IMR-90 (cell line): Measurements from ENCODE around the gene NAIF1. TPM values are rescaled to one million over a fixed set of nuclear protein-coding genes. Genes with fewer than 3 reads are reported as not detected.

Experiments
- ATAC-seq: fragments of 200-7000 bp; cut with Tn5 transposase; 2 replicates; pipeline ENCODE4 v1.9.1; 2020; ENCODE audit warnings: low read depth, mild to moderate bottlenecking, moderate library complexity
- BruUV-seq: library from RNA; stranded (reverse); fragments of 400-500 nt; replicated peaks from 2 replicates; lab custom pipeline; 2021; lab: Mats Ljungman, UMichigan
- CTCF ChIA-PET: fragments of 300-600 bp; formaldehyde crosslinking; extraction: SDS; loops from one replicate; lab custom pipeline; 2021; ENCODE audit warnings: antibody characterized with exemption; lab: Yijun Ruan, JAX
- POLR2A ChIA-PET: fragments of 300-600 bp; sonication (Branson Sonifier 250); formaldehyde crosslinking; loops from one replicate; lab custom pipeline; 2022; ENCODE audit warnings: antibody characterized with exemption; ENCODE audit not compliant: unreplicated experiment; lab: Charles Lee
- DNase-seq: peaks from one replicate; pipeline ENCODE4 v3.0.0; 2013
- H2AFZ ChIP-seq: replicated peaks from 2 replicates; pipeline ENCODE3; 2013; ENCODE audit warnings: low read length, mild to moderate bottlenecking; ENCODE audit not compliant: poor library complexity
- H2AK5ac ChIP-seq: 2 replicates; pipeline ENCODE4 v1.6.1; 2013; ENCODE audit warnings: low read depth, low read length, inconsistent platforms
- H2AK9ac ChIP-seq: replicated peaks from 2 replicates; pipeline ENCODE3; 2013; ENCODE audit warnings: mild to moderate bottlenecking, low read depth, low read length, moderate library complexity; ENCODE audit not compliant: poor library complexity
- H2BK120ac ChIP-seq: 2 replicates; pipeline ENCODE4 v1.6.1; 2013; ENCODE audit warnings: low read depth, low read length, inconsistent platforms
- H2BK15ac ChIP-seq: 3 replicates; pipeline ENCODE4 v1.6.1; 2013; ENCODE audit warnings: low read depth, low read length, inconsistent platforms
- H2BK20ac ChIP-seq: 2 replicates; pipeline ENCODE4 v1.6.1; 2013; ENCODE audit warnings: low read depth, mild to moderate bottlenecking, inconsistent platforms, low read length, moderate library complexity
- H2BK5ac ChIP-seq: 2 replicates; pipeline ENCODE4 v1.6.1; 2013; ENCODE audit warnings: mild to moderate bottlenecking, low read depth, low read length, inconsistent platforms; ENCODE audit not compliant: poor library complexity, severe bottlenecking
- H3K14ac ChIP-seq: replicated peaks from 2 replicates; pipeline ENCODE4 v1.6.1; 2013; ENCODE audit warnings: low read depth, low read length, inconsistent platforms
- H3K18ac ChIP-seq: 2 replicates; pipeline ENCODE4 v1.6.1; 2013; ENCODE audit warnings: low read depth, low read length, control low read depth
- H3K23ac ChIP-seq: 2 replicates; pipeline ENCODE4 v1.6.1; 2013; ENCODE audit warnings: low read depth, low read length, inconsistent platforms
- H3K27ac ChIP-seq: 2 replicates; pipeline ENCODE4 v1.5.1; 2013; ENCODE audit warnings: mild to moderate bottlenecking, control low read depth, low read length; ENCODE audit not compliant: insufficient read depth
- H3K27me3 ChIP-seq: 2 replicates; pipeline ENCODE4 v1.6.1; 2013; ENCODE audit warnings: low read length; ENCODE audit not compliant: control insufficient read depth, insufficient read depth
- H3K36me3 ChIP-seq: 2 replicates; pipeline ENCODE4 v1.6.1; 2013; ENCODE audit warnings: low read length, mixed read lengths; ENCODE audit not compliant: control insufficient read depth, insufficient read depth
- H3K4ac ChIP-seq: 2 replicates; pipeline ENCODE4 v1.6.1; 2013; ENCODE audit warnings: low read depth, low read length, inconsistent platforms
- H3K4me1 ChIP-seq: 2 replicates; pipeline ENCODE4 v1.6.1; 2013; ENCODE audit warnings: low read length, mixed read lengths; ENCODE audit not compliant: control insufficient read depth, insufficient read depth
- H3K4me2 ChIP-seq: 2 replicates; pipeline ENCODE4 v1.6.1; 2013; ENCODE audit warnings: low read depth, mild to moderate bottlenecking, control low read depth, low read length, moderate library complexity
- H3K4me3 ChIP-seq: 2 replicates; pipeline ENCODE4 v1.5.1; 2013; ENCODE audit warnings: low read depth, mild to moderate bottlenecking, control low read depth, low read length, moderate library complexity; ENCODE audit not compliant: insufficient read depth
- H3K56ac ChIP-seq: 2 replicates; pipeline ENCODE4 v1.6.1; 2013; ENCODE audit warnings: low read length, inconsistent platforms; ENCODE audit not compliant: insufficient read depth; ENCODE audit errors: extremely low read depth
- H3K79me1 ChIP-seq, 2 experiments: 2 replicates each; pipeline ENCODE4 v1.6.1; 2013; ENCODE audit warnings: low read length in 2 of 2, inconsistent platforms in 1 of 2, low read depth in 1 of 2
- H3K9ac ChIP-seq: 2 replicates; pipeline ENCODE4 v1.6.1; 2013; ENCODE audit warnings: low read depth, low read length, control low read depth
- H3K9me1 ChIP-seq: 2 replicates; pipeline ENCODE4 v1.6.1; 2013; ENCODE audit warnings: low read length, inconsistent platforms; ENCODE audit not compliant: insufficient read depth
- H3K9me3 ChIP-seq: 2 replicates; pipeline ENCODE4 v1.6.1; 2013; ENCODE audit warnings: low read length; ENCODE audit not compliant: control insufficient read depth, insufficient read depth
- H4K20me1 ChIP-seq: 2 replicates; pipeline ENCODE4 v1.6.1; 2013; ENCODE audit warnings: low read length, inconsistent platforms; ENCODE audit not compliant: insufficient read depth
- H4K5ac ChIP-seq: 2 replicates; pipeline ENCODE4 v1.6.1; 2013; ENCODE audit warnings: mild to moderate bottlenecking, low read depth, low read length, control low read depth
- H4K8ac ChIP-seq, 2 experiments: 2 replicates each; pipeline ENCODE4 v1.6.1; 2013; ENCODE audit warnings: low read depth in 2 of 2, low read length in 2 of 2, control low read depth in 1 of 2, inconsistent platforms in 1 of 2
- H4K91ac ChIP-seq: 2 replicates; pipeline ENCODE4 v1.6.1; 2013; ENCODE audit warnings: low read depth, low read length, inconsistent platforms; ENCODE audit not compliant: insufficient read depth
- BHLHE40 ChIP-seq: fragments of 150-350 bp; IDR thresholded peaks from 2 replicates; pipeline ENCODE4 v1.6.1; 2016; ENCODE audit warnings: mild to moderate bottlenecking, low read depth, low read length
- CEBPB ChIP-seq: IDR thresholded peaks from 2 replicates; pipeline ENCODE4 v1.6.1; 2012; ENCODE audit warnings: low read depth, low read length, improper control_type of control experiment
- CHD1 ChIP-seq: IDR thresholded peaks from 2 replicates; pipeline ENCODE4 v1.6.1; 2012; ENCODE audit warnings: low read depth, low read length, improper control_type of control experiment
- CTCF ChIP-seq: conservative IDR thresholded peaks from 2 replicates; pipeline ENCODE4 v1.5.1; 2012; ENCODE audit warnings: mild to moderate bottlenecking, low read depth, low read length, improper control_type of control experiment
- FOS ChIP-seq: fragments of 150-350 bp; IDR thresholded peaks from 2 replicates; pipeline ENCODE4 v1.6.1; 2016; ENCODE audit warnings: low read depth, low read length
- MAFK ChIP-seq: IDR thresholded peaks from 2 replicates; pipeline ENCODE4 v1.6.1; 2012; ENCODE audit warnings: low read depth, low read length, improper control_type of control experiment
- MAZ ChIP-seq: IDR thresholded peaks from 2 replicates; pipeline ENCODE4 v1.6.1; 2012; ENCODE audit warnings: low read depth, mild to moderate bottlenecking, low read length, improper control_type of control experiment, moderate library complexity, borderline replicate concordance
- MXI1 ChIP-seq: IDR thresholded peaks from 2 replicates; pipeline ENCODE4 v1.6.1; 2012; ENCODE audit warnings: low read depth, mild to moderate bottlenecking, low read length, moderate library complexity, borderline replicate concordance
- POLR2A ChIP-seq: IDR thresholded peaks from 2 replicates; pipeline ENCODE4 v1.6.1; 2012; ENCODE audit warnings: mild to moderate bottlenecking, low read depth, low read length
- RAD21 ChIP-seq: IDR thresholded peaks from 2 replicates; pipeline ENCODE4 v1.6.1; 2012; ENCODE audit warnings: low read length, improper control_type of control experiment
- RCOR1 ChIP-seq: IDR thresholded peaks from 2 replicates; pipeline ENCODE4 v1.6.1; 2012; ENCODE audit warnings: mild to moderate bottlenecking, low read length, improper control_type of control experiment; ENCODE audit not compliant: insufficient replicate concordance
- RFX5 ChIP-seq: IDR thresholded peaks from 2 replicates; pipeline ENCODE4 v1.8.0; 2012; ENCODE audit warnings: low read depth, mild to moderate bottlenecking, low read length, moderate library complexity
- SMC3 ChIP-seq: fragments of 150-350 bp; IDR thresholded peaks from 2 replicates; pipeline ENCODE4 v1.6.1; 2016; ENCODE audit warnings: low read depth, mild to moderate bottlenecking, antibody characterized with exemption, low read length, moderate library complexity
- USF2 ChIP-seq: fragments of 150-350 bp; IDR thresholded peaks from 2 replicates; pipeline ENCODE4 v1.6.1; 2017; ENCODE audit warnings: mild to moderate bottlenecking, antibody characterized with exemption, low read length, low read depth
- WGBS, 2 experiments: methylation state at CpG; one replicate each; pipeline versions ENCODE4 v1.1.5 to v1.1.7; 2013; ENCODE audit warnings: missing lambda C conversion rate in 2 of 2; ENCODE audit not compliant: insufficient read length in 1 of 2; ENCODE audit errors: extremely low coverage in 2 of 2; 5-methylcytosine and 5-hydroxymethylcytosine counted together
- dilution Hi-C: fragments of 300-500 bp; cut with HindIII; formaldehyde crosslinking; loops from one replicate; pipeline ENCODE4 v1.14.3; 2018; ENCODE audit warnings: low sequenced_read_pairs; ENCODE audit not compliant: unreplicated experiment
- in situ Hi-C: fragments of 300-500 bp; cut with MboI; formaldehyde crosslinking; loops from 3 replicates; pipeline ENCODE4 v1.14.3; 2019; ENCODE audit warnings: low sequenced_read_pairs, inconsistent platforms, mixed read lengths
- intact Hi-C: fragments of 100-400 bp; cut with micrococcal nuclease; formaldehyde crosslinking; loops from 2 replicates; pipeline ENCODE4 v1.10.0; 2022
- polyA plus RNA-seq, 3 experiments: library from polyadenylated mRNA; depleted of rRNA; stranded (reverse); fragments of >200 nt; gene quantifications; 2 replicates each; pipeline ENCODE4 v1.2.3, GENCODE V29; 2012; ENCODE audit warnings: low replicate concordance in 1 of 3
- total RNA-seq: library from RNA; depleted of rRNA; stranded (reverse); fragments of >200 nt; gene quantifications from 2 replicates; pipeline ENCODE4 v1.2.3, GENCODE V29; 2012

Gene NAIF1
- total and polyA plus RNA-seq, 2 of the 4 experiments (the other 2 are of a cell fraction), result 9.7 to 10.1 TPM

GRCh38 chr9:128051932-128052709 lies 15.0 kb downstream of the NAIF1 start (continued):
- no peak for TF ChIP-seq RAD21

GRCh38 chr9:128049843-128050242 lies 17.3 kb downstream of the NAIF1 start:
- H3K4me1 ChIP-seq, result peaks cover 2% of the 10 kb centered on the region; the same call in 1 of the 2 replicates
- 0 out of 2 replicates have a peak, but pooled peaks cover 2% of the 10 kb centered on the region for H3K9me1 ChIP-seq
- no peak overlapping the region for H2BK120ac ChIP-seq
- no peak overlapping the region for H2BK15ac ChIP-seq
- no peak overlapping the region for H3K4me3 ChIP-seq
- ChIA-PET POLR2A (no interaction called here), CTCF (no interaction called here)
- intact Hi-C loops (no loop called here), dilution Hi-C loops (no loop called here), in situ Hi-C loops (no loop called here)
- H3K9me3 ChIP-seq, result no peaks in the 10 kb centered on the region
- H3K79me1 ChIP-seq, result no peaks in the 10 kb centered on the region
- ATAC-seq (peak; percentile 38), DNase-seq (no peak)
- no peaks in the 10 kb centered on the region; the same call in 1 of the 2 replicates for H4K20me1 ChIP-seq
- H3K27me3 ChIP-seq, result no peaks in the 10 kb centered on the region
- H2BK20ac ChIP-seq, result no peak overlapping the region
- H3K56ac ChIP-seq, result no peak overlapping the region
- H4K8ac ChIP-seq, result no peak overlapping the region
- H3K4me2 ChIP-seq, result no peak overlapping the region
- H3K27ac ChIP-seq, result no peak overlapping the region
- H3K4ac ChIP-seq, result no peak overlapping the region
- no peak overlapping the region for H4K91ac ChIP-seq
- no peak overlapping the region for H2AK9ac ChIP-seq
- no peak overlapping the region for H2AFZ ChIP-seq
- no peak overlapping the region for H2BK5ac ChIP-seq
- H3K23ac ChIP-seq, result no peak overlapping the region
- no TSS peak for BruUV-seq
- H4K5ac ChIP-seq, result no peak overlapping the region
- H2AK5ac ChIP-seq, result no peak overlapping the region
- H3K9ac ChIP-seq, result no peak overlapping the region
- no peaks in the 10 kb centered on the region for H3K36me3 ChIP-seq
- H3K14ac ChIP-seq, result no peak overlapping the region
- WGBS, 2 experiments, result no CpG with 5 or more reads among the region's 3 CpGs
- H3K18ac ChIP-seq, result no peak overlapping the region
- TF ChIP-seq MAZ (no peak), POLR2A (no peak), MAFK (no peak), CTCF (no peak), RFX5 (no peak), MXI1 (no peak), FOS (no peak), CHD1 (no peak), RCOR1 (no peak), USF2 (no peak), SMC3 (no peak), CEBPB (no peak), BHLHE40 (no peak)
